HepG2 (cell line): ENCODE results near the gene ANKRD35. TPM values are rescaled to one million over a fixed set of nuclear protein-coding genes. Genes with fewer than 3 reads are reported as not detected.

Experiments used
- CBX5 ChIP-seq: sonication (generic); formaldehyde crosslinking; IDR thresholded peaks from 2 replicates; pipeline ENCODE4 v1.4.0; 2020; ENCODE audit warnings: missing genetic modification reagents, borderline replicate concordance
- CENPBD1 ChIP-seq: sonication (generic); formaldehyde crosslinking; IDR thresholded peaks from 2 replicates; pipeline ENCODE4 v1.8.0; 2022; ENCODE audit warnings: missing genetic modification reagents, low read depth, mild to moderate bottlenecking, borderline replicate concordance
- CERS6 ChIP-seq: sonication (generic); formaldehyde crosslinking; IDR thresholded peaks from 2 replicates; pipeline ENCODE4 v1.5.0; 2020; ENCODE audit warnings: missing genetic modification reagents
- E2F2 ChIP-seq: sonication (generic); formaldehyde crosslinking; IDR thresholded peaks from 2 replicates; pipeline ENCODE4 v1.4.0; 2020; ENCODE audit warnings: missing genetic modification reagents, borderline replicate concordance
- ELF3 ChIP-seq: IDR thresholded peaks from 2 replicates; pipeline ENCODE4 v1.6.1; 2016; ENCODE audit warnings: missing genetic modification reagents, missing compliant biosample characterization
- HMG20A ChIP-seq: IDR thresholded peaks from 2 replicates; pipeline ENCODE4 v1.6.1; 2016; ENCODE audit warnings: borderline replicate concordance
- JDP2 ChIP-seq: sonication (generic); formaldehyde crosslinking; IDR thresholded peaks from 2 replicates; pipeline ENCODE4 v1.8.1; 2022; ENCODE audit warnings: missing genetic modification reagents, borderline replicate concordance
- KMT2B ChIP-seq: IDR thresholded peaks from 2 replicates; pipeline ENCODE4 v1.6.1; 2016; ENCODE audit warnings: missing genetic modification reagents, missing compliant biosample characterization
- MED1 ChIP-seq: sonication (generic); formaldehyde crosslinking; IDR thresholded peaks from 2 replicates; pipeline ENCODE4 v1.4.0; 2020; ENCODE audit warnings: missing genetic modification reagents
- PATZ1 ChIP-seq: sonication (generic); formaldehyde crosslinking; IDR thresholded peaks from 2 replicates; pipeline ENCODE4 v1.4.0; 2020; ENCODE audit warnings: missing genetic modification reagents
- PCBP2 ChIP-seq: fragments of 200-400 bp; formaldehyde crosslinking; optimal IDR thresholded peaks from 2 replicates; pipeline ENCODE3; 2018; ENCODE audit warnings: low read length, low read depth; ENCODE audit not compliant: poor library complexity, severe bottlenecking
- SIX1 ChIP-seq: sonication (generic); formaldehyde crosslinking; IDR thresholded peaks from 2 replicates; pipeline ENCODE4 v1.4.0; 2020; ENCODE audit warnings: missing genetic modification reagents, borderline replicate concordance
- SKIL ChIP-seq: sonication (generic); formaldehyde crosslinking; IDR thresholded peaks from 2 replicates; pipeline ENCODE4 v1.8.0; 2022; ENCODE audit warnings: missing genetic modification reagents, mild to moderate bottlenecking, moderate library complexity, borderline replicate concordance
- THAP8 ChIP-seq: sonication (generic); formaldehyde crosslinking; IDR thresholded peaks from 2 replicates; pipeline ENCODE4 v1.5.1; 2020; ENCODE audit warnings: missing genetic modification reagents, mild to moderate bottlenecking, borderline replicate concordance
- ZBTB2 ChIP-seq: sonication (generic); formaldehyde crosslinking; IDR thresholded peaks from 2 replicates; pipeline ENCODE4 v1.8.0; 2022; ENCODE audit warnings: low read depth, missing genetic modification reagents
- ZNF207 ChIP-seq: fragments of 450-650 bp; IDR thresholded peaks from 2 replicates; pipeline ENCODE4 v1.6.1; 2016; ENCODE audit warnings: antibody characterized with exemption, borderline replicate concordance
- ZNF331 ChIP-seq: sonication (generic); formaldehyde crosslinking; IDR thresholded peaks from 2 replicates; pipeline ENCODE4 v1.4.0; 2020; ENCODE audit warnings: missing genetic modification reagents
- ZNF451 ChIP-seq: sonication (generic); formaldehyde crosslinking; IDR thresholded peaks from 2 replicates; pipeline ENCODE4 v1.5.0; 2020; ENCODE audit warnings: mild to moderate bottlenecking, missing genetic modification reagents
- ZNF501 ChIP-seq: sonication (generic); formaldehyde crosslinking; IDR thresholded peaks from 2 replicates; pipeline ENCODE4 v1.5.1; 2020; ENCODE audit warnings: mild to moderate bottlenecking, moderate library complexity, missing genetic modification reagents
- polyA plus RNA-seq, 8 experiments: library from polyadenylated mRNA; depleted of rRNA in 3 of 8; stranded (reverse) in 7 of 8; unstranded in 1 of 8; fragments of >200 nt; fragmentation: Illumina TruSeq in 4 of 8; extraction: Trizol in 4 of 8; gene quantifications; 2 replicates each; pipeline versions ENCODE4 v1.2.1 to v1.2.3, GENCODE V29; 2011 to 2016; ENCODE audit warnings: low read depth in 4 of 8, missing spikeins in 1 of 8, mixed read lengths in 1 of 8; ENCODE audit not compliant: insufficient read depth in 1 of 8
- total RNA-seq, 5 experiments: library from RNA; depleted of rRNA; stranded (reverse); fragments of >200 nt; fragmentation: Illumina TruSeq; extraction: Trizol; gene quantifications; 2 replicates each; pipeline ENCODE4 v1.2.3, GENCODE V29; 2016; ENCODE audit warnings: low read depth in 1 of 5

ANKRD35 gene
- total and polyA plus RNA-seq, 2 of the 13 experiments (the other 11 are each of a cell fraction or from before 2014, with no cell fraction given) = 0.02 TPM; not detected in 1

- TF ChIP-seq SKIL (CRISPR knock-in tag) (peak; percentile 41; the same call in 1 of the 2 replicates), HMG20A (no peak), ZNF207 (no peak), ZNF501 (peak; percentile 93), CENPBD1 (no peak), E2F2 (peak; percentile 88; the same call in 1 of the 2 replicates), ZBTB2 (CRISPR knock-in tag) (peak; percentile 78), SIX1 (CRISPR knock-in tag) (peak; percentile 14; the same call in 1 of the 2 replicates), PATZ1 (CRISPR knock-in tag) (no peak), PCBP2 (no peak), ZNF451 (CRISPR knock-in tag) (peak; percentile 98), CBX5 (CRISPR knock-in tag) (no peak; the same call in 1 of the 2 replicates), CERS6 (CRISPR knock-in tag) (no peak), JDP2 (CRISPR knock-in tag) (no peak), MED1 (CRISPR knock-in tag) (peak; percentile 76), ZNF331 (CRISPR knock-in tag) (no peak), THAP8 (no peak), KMT2B (CRISPR knock-in tag) (peak; percentile 95; the same call in 1 of the 2 replicates), ELF3 (CRISPR knock-in tag) (peak; percentile 72; the same call in 1 of the 2 replicates)
These were observed 61.8 kb downstream of the ANKRD35 start, which contains the start of the genes POLR3C and RNF115 (continued) for GRCh38 chr1:145823565-145824498.
